Loucy (cell line): ENCODE measurements around the gene TRAPPC2B.

Experiments used
- CTCF ChIP-seq: fragments of 200-600 bp; sonication (generic); conservative IDR thresholded peaks from 2 replicates; pipeline ENCODE4 v1.5.1; 2014; ENCODE audit warnings: mild to moderate bottlenecking, antibody characterized with exemption, low read length
- EZH2phosphoT487 ChIP-seq: fragments of 200-600 bp; IDR thresholded peaks from 2 replicates; pipeline ENCODE4 v1.6.1; 2018; ENCODE audit warnings: antibody characterized with exemption, mild to moderate bottlenecking, moderate library complexity, borderline replicate concordance

GRCh38 chr19:57317503-57317902 lies 45.8 kb upstream of the TRAPPC2B start:
- TF ChIP-seq CTCF, result no peak
- TF ChIP-seq EZH2phosphoT487, result no peak
